Fibroblast of lung (primary cell): ENCODE results near the gene SPEG. TPM values are rescaled to one million over a fixed set of nuclear protein-coding genes. Genes with fewer than 3 reads are reported as not detected.
A peak's percentile ranks its signal among the peaks of the same experiment; 100 is the strongest.

Experiments used
- DNase-seq, 2 donors: peaks; one replicate each; pipeline versions ENCODE4 v3.0.0 to v3.0.0-alpha.2; 2010; ENCODE audit warnings: low read depth in 2 of 2
- H2AFZ ChIP-seq: 2 replicates; pipeline ENCODE4 v1.5.1; 2012; ENCODE audit warnings: low read length, control low read depth, inconsistent platforms
- H3K27ac ChIP-seq: 2 replicates; pipeline ENCODE4 v1.5.1; 2011; ENCODE audit warnings: low read length, control low read depth; ENCODE audit not compliant: insufficient read depth
- H3K27me3 ChIP-seq: 2 replicates; pipeline ENCODE4 v1.5.1; 2011; ENCODE audit warnings: mild to moderate bottlenecking, low read length; ENCODE audit not compliant: control insufficient read depth, insufficient read depth
- H3K36me3 ChIP-seq: 2 replicates; pipeline ENCODE4 v1.5.1; 2011; ENCODE audit warnings: low read length; ENCODE audit not compliant: control insufficient read depth, insufficient read depth
- H3K4me1 ChIP-seq: 2 replicates; pipeline ENCODE4 v1.5.1; 2011; ENCODE audit warnings: low read length; ENCODE audit not compliant: control insufficient read depth, insufficient read depth; ENCODE audit errors: extremely low read depth
- H3K4me2 ChIP-seq: 2 replicates; pipeline ENCODE4 v1.5.1; 2011; ENCODE audit warnings: low read length, control low read depth; ENCODE audit not compliant: insufficient read depth; ENCODE audit errors: extremely low read depth
- H3K4me3 ChIP-seq, 4 experiments: fragments of 200-600 bp in 1 of 4; sonication (generic) in 1 of 4; replicated peaks in 1 of 4; 2 replicates each; pipeline ENCODE4 v1.5.1; 2011 to 2016; ENCODE audit warnings: low read length in 4 of 4, low read depth in 3 of 4, mild to moderate bottlenecking in 3 of 4, control low read depth in 2 of 4, inconsistent platforms in 1 of 4, mixed read lengths in 1 of 4; ENCODE audit not compliant: insufficient read depth in 1 of 4; ENCODE audit errors: control extremely low read depth in 1 of 4
- H3K79me2 ChIP-seq: 2 replicates; pipeline ENCODE4 v1.5.1; 2012; ENCODE audit warnings: mild to moderate bottlenecking, low read length, inconsistent platforms; ENCODE audit not compliant: control insufficient read depth, insufficient read depth
- H3K9ac ChIP-seq: 2 replicates; pipeline ENCODE4 v1.5.1; 2011; ENCODE audit warnings: mild to moderate bottlenecking, low read length, control low read depth; ENCODE audit not compliant: insufficient read depth
- H3K9me3 ChIP-seq: 2 replicates; pipeline ENCODE4 v1.5.1; 2012; ENCODE audit warnings: low read depth, low read length; ENCODE audit not compliant: control insufficient read depth, insufficient read depth
- H4K20me1 ChIP-seq: 2 replicates; pipeline ENCODE4 v1.5.1; 2011; ENCODE audit warnings: low read length; ENCODE audit not compliant: control insufficient read depth, insufficient read depth; ENCODE audit errors: extremely low read depth
- EZH2 ChIP-seq: IDR thresholded peaks from 2 replicates; pipeline ENCODE4 v1.5.1; 2012; ENCODE audit warnings: low read length, control low read depth, mild to moderate bottlenecking; ENCODE audit errors: missing control alignments
- polyA plus RNA-seq, 2 donors: library from polyadenylated mRNA; depleted of rRNA in 1 of 2; stranded (reverse) in 1 of 2; unstranded in 1 of 2; fragments of >200 nt; gene quantifications; 2 replicates each; pipeline ENCODE4 v1.2.1, GENCODE V29; 2011 to 2012; ENCODE audit warnings: missing spikeins in 1 of 2
- total RNA-seq: library from RNA; depleted of rRNA; stranded (reverse); fragments of >200 nt; gene quantifications from 2 replicates; pipeline ENCODE4 v1.2.1, GENCODE V29; 2014
- TF ChIP-seq, protein P1 (sequence below), 2 donors: IDR thresholded peaks in 1 of 2; conservative IDR thresholded peaks in 1 of 2; 1 replicate in 1 of 2; 2 replicates in 1 of 2; pipeline ENCODE4 v1.5.1; 2011 to 2012; ENCODE audit warnings: low read length in 2 of 2, control low read depth in 1 of 2, inconsistent platforms in 1 of 2, low read depth in 1 of 2, mild to moderate bottlenecking in 1 of 2

SPEG gene
- total and polyA plus RNA-seq, 2 donors (not counting 1 experiment from before 2014, with no cell fraction given) = 9.5 to 20.1 TPM

DNA sequence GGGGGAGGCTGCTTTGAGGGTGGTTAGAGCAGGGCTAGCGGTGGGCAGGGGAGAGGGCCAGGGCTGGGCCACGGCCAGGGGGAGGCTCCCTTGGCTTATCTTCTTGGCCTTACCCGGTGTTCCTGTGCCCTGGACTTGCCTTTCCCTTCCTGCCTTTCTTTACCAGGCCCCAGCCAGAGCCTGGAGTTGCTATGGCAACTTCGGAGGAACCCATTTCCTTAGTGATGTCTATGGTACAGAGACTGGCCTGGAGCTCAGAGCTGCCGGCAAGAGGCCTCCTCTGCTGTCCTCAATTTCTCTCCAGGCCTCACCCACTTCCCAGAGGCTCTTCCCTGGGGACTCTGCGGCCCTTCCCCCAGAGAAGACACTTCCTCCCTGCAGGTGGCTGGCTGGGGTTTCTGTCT, 11.5 kb downstream of the SPEG start:
- Histone ChIP-seq H3K27ac (no peak overlapping the region), H3K4me2 (no peak overlapping the region)

DNA sequence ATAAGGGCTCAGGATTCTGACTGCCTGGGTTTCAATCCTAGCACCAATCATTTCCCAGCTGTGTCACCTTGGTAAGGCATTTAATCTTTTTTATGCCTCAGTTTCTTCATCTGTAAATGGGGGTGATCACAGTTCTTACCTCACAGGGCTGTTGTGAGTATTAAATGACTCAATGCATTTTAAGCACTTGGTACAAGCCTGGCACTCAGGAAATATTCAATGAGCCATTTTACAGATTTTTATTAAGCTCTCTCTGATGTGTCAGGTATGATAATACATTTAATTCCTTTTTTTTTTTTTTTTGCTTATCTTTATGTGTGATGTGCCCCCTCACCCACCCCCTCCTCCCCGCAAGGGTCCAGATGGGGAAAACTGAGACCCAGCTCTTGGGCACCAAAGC, 12.0 kb downstream of the SPEG start:
- Histone ChIP-seq H2AFZ (no peak overlapping the region), H3K36me3 (no peaks in the 10 kb centered on the region), H3K4me2 (no peak overlapping the region), H3K27me3 (no peaks in the 10 kb centered on the region), H3K9me3 (no peaks in the 10 kb centered on the region), H4K20me1 (no peaks in the 10 kb centered on the region), H3K27ac (no peak overlapping the region), H3K4me3 (no peak overlapping the region), H3K79me2 (no peaks in the 10 kb centered on the region), H3K4me1 (peaks cover 9% of the 10 kb centered on the region), H3K9ac (no peak overlapping the region)
- no peak for TF ChIP-seq EZH2
- TF ChIP-seq, protein P1, sequence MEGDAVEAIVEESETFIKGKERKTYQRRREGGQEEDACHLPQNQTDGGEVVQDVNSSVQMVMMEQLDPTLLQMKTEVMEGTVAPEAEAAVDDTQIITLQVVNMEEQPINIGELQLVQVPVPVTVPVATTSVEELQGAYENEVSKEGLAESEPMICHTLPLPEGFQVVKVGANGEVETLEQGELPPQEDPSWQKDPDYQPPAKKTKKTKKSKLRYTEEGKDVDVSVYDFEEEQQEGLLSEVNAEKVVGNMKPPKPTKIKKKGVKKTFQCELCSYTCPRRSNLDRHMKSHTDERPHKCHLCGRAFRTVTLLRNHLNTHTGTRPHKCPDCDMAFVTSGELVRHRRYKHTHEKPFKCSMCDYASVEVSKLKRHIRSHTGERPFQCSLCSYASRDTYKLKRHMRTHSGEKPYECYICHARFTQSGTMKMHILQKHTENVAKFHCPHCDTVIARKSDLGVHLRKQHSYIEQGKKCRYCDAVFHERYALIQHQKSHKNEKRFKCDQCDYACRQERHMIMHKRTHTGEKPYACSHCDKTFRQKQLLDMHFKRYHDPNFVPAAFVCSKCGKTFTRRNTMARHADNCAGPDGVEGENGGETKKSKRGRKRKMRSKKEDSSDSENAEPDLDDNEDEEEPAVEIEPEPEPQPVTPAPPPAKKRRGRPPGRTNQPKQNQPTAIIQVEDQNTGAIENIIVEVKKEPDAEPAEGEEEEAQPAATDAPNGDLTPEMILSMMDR (conservative IDR thresholded peaks at IDR 0.05 in 1 of 2, IDR thresholded peaks at IDR 0.05 in 1 of 2; ENCODE audit: low read depth in 1 of 2, low read length in 2 of 2) = no peak
- DNase-seq = no peak

More for the DNA sequence above, 11.5 kb downstream of the SPEG start:
- peaks cover 13% of the 10 kb centered on the region for H3K4me1 ChIP-seq
- H3K27me3 ChIP-seq = peaks cover 4% of the 10 kb centered on the region
- TF ChIP-seq, protein P1 (conservative IDR thresholded peaks at IDR 0.05 in 1 of 2, IDR thresholded peaks at IDR 0.05 in 1 of 2; ENCODE audit: low read depth in 1 of 2, low read length in 2 of 2) = no peak
- no peak for TF ChIP-seq EZH2
- H3K79me2 ChIP-seq = no peaks in the 10 kb centered on the region
- H3K9me3 ChIP-seq = no peaks in the 10 kb centered on the region
- H3K36me3 ChIP-seq = no peaks in the 10 kb centered on the region
- no peak overlapping the region for H3K4me3 ChIP-seq
- H2AFZ ChIP-seq = no peak overlapping the region
- no peak overlapping the region for H3K9ac ChIP-seq
- peak; percentile 63 to 80 for DNase-seq
- H4K20me1 ChIP-seq = no peaks in the 10 kb centered on the region

DNA sequence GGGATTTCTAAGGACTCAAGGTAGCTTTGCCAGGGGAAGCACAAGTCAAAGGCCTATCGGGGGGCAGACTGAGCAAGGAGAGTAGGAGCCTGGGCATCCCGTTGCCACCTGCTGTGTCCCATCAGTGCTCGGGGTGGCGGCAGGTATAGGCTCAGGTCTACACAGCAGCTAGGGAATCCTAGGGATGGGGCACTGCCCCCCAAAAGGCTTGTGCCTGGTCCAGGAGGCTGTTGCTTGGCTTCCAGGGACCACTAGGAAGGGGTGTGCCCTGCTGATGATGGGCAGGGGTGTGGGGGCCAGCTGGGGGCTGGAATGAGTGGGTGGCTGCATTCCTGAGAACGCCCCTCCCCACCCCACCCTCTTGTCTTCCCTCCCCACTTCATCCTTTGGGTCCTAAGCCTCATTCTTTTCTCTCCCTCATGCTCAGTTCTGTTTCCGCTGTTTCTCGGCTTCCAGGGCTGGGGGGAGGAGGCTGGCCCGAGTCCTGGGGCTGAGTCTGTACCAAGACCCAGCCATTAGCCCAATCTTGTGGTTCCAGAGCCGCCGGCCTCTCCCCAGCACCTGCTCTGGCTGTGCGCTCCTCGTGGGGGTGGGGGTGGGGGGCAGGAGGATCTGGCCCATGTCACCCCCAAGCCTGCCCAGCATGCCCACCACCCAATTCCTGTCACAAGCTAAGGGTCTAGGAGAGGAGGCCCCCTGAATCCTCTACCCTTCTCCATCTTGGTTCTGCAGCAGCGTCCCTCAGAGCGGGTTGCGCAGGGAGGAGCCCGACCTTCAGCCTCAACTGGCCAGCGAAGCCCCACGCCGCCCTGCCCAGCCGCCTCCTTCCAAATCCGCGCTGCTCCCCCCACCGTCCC, 12.8 kb downstream of the SPEG start:
- Histone ChIP-seq H3K36me3 (no peaks in the 10 kb centered on the region), H3K27ac (no peak overlapping the region), H3K4me2 (no peak overlapping the region), H3K79me2 (no peaks in the 10 kb centered on the region), H3K4me1 (peaks cover 14% of the 10 kb centered on the region), H3K27me3 (no peaks in the 10 kb centered on the region), H3K9me3 (no peaks in the 10 kb centered on the region), H4K20me1 (no peaks in the 10 kb centered on the region), H2AFZ (no peak overlapping the region), H3K4me3 (no peak overlapping the region), H3K9ac (no peak overlapping the region)
- TF ChIP-seq, protein P1 (conservative IDR thresholded peaks at IDR 0.05 in 1 of 2, IDR thresholded peaks at IDR 0.05 in 1 of 2; ENCODE audit: low read depth in 1 of 2, low read length in 2 of 2) = no peak
- no peak for TF ChIP-seq EZH2
- DNase-seq = peak in 1 of 2 donors; percentile 75
